Keratinocyte (primary cell): ENCODE data around the gene TRAP1.

ENCODE experiments used
- CTCF ChIP-seq, 3 experiments: IDR thresholded peaks in 1 of 3; conservative IDR thresholded peaks in 1 of 3; optimal IDR thresholded peaks in 1 of 3; 2 replicates in 2 of 3; 3 replicates in 1 of 3; pipeline versions ENCODE3 to v1.5.1; 2011; ENCODE audit warnings: low read length in 3 of 3, mild to moderate bottlenecking in 3 of 3, moderate library complexity in 2 of 3, control low read depth in 1 of 3, inconsistent platforms in 1 of 3; ENCODE audit not compliant: insufficient read depth in 2 of 3; ENCODE audit errors: extremely low read depth in 1 of 3
- EZH2 ChIP-seq: IDR thresholded peaks from one replicate; pipeline ENCODE4 v1.6.1; 2012; ENCODE audit warnings: inconsistent platforms, mild to moderate bottlenecking, low read length, moderate library complexity

GRCh38 chr16:3673676-3674377 lies 43.5 kb downstream of the TRAP1 start:
- TF ChIP-seq CTCF (optimal IDR thresholded peaks at IDR 0.05 in 1 of 3, IDR thresholded peaks at IDR 0.05 in 1 of 3, conservative IDR thresholded peaks at IDR 0.05 in 1 of 3; ENCODE audit: extremely low read depth in 1 of 3, insufficient read depth in 2 of 3, low read length in 3 of 3) (no peak), EZH2 (no peak)
